GM19463 (cell line): ENCODE measurements around the gene METTL9.
"Not testable (repeated sequence)": the region's sequence is repeated elsewhere in the genome, so short reads cannot be mapped to it uniquely, and the experiment has no call there.

ENCODE experiments used
- ATAC-seq: cut with Tn5 transposase; IDR thresholded peaks from one replicate; pipeline ENCODE4 v1.9.1; 2021; ENCODE audit warnings: mild to moderate bottlenecking, moderate library complexity; ENCODE audit not compliant: unreplicated experiment

METTL9 gene

GRCh38 chr16:21573506-21573905, 25.9 kb upstream of the METTL9 start:
- not testable (repeated sequence) for ATAC-seq

- ATAC-seq, result no peak
Measured at GRCh38 chr16:21574372-21574771, 25.0 kb upstream of the METTL9 start.

GRCh38 chr16:21576323-21576722, 23.1 kb upstream of the METTL9 start:
- ATAC-seq, result not testable (repeated sequence)

DNA sequence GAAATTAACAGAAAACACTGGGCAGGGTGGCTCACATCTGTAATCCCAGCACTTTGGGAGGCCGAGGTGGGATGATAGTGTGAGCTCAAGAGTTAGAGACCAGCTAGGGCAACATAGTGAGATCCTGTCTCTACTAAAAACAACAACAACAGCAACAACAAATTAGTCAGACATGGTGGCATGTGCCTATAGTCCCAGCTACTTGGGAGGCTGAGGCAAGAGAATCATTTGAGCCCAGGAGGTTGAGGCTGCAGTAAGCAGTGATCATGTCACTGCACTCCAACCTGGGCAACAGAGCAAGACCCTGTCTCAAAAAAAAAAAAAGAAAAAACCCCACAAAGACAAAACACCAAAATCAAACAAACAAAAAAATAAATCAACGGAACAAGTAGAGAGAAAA, 21.9 kb upstream of the METTL9 start:
- ATAC-seq, result not testable (repeated sequence)

DNA sequence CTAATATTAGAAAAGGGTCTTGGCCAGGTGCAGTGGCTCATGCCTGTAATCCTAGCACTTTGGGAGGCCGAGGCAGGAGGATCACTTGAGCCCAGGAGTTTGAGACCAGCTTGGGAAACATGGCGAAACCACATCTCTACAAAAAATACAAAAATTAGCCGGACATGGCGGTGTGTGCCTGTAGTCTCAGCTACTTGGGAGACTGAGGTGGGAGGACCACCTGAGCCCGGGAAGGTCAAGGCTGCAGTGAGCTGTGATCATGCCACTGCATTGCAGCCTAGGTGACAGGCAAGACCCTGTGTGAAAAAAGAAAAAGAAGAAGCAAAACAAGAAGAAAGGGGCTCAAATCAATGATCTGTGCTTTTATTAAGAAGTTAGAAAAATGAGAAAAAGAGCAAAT, 21.1 kb upstream of the METTL9 start:
- ATAC-seq, result not testable (repeated sequence)

DNA sequence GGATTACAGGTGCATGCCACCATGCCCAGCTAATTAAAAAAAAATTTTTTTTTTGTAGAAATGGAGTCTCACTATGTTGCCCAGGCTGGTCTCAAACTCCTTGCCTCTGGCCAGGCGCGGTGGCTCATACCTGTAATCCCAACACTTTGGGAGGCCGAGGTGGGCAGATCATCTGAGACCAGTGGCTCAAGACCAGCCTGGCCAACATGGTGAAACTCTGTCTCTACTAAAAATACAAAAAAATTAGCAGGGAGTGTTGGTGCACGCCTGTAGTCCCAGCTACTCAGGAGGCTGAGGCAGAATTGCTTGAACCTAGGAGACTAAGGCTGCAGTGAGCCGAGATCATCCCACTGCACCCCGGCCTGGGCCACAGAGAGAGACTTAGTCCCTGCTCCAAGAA, 19.2 kb upstream of the METTL9 start:
- ATAC-seq, result not testable (repeated sequence)

GRCh38 chr16:21580807-21581206, 18.6 kb upstream of the METTL9 start:
- ATAC-seq, result no peak

GRCh38 chr16:21584817-21585216, 14.6 kb upstream of the METTL9 start:
- ATAC-seq, result no peak

GRCh38 chr16:21588593-21588992, 10.8 kb upstream of the METTL9 start:
- ATAC-seq, result not testable (repeated sequence)

DNA sequence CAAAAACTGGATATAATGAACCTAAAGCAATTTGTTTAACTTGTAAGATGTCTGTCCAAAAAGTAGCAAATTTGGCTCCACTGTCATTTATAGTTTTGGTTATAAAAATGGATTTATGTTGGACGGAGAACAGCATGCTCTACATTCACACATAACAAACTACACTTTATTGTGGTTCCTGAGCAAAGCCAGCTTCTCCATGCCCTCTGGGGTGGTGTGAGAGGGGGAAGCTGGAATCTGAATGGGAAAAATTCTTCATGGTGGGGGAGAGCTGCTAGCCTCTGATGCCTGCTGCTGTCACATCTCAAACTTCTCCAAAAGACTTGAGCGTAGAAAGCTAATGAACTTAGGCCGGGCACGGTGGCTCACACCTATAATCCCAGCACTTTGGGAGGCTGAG, 9.8 kb upstream of the METTL9 start:
- no peak for ATAC-seq

- ATAC-seq, result no peak
Measured at GRCh38 chr16:21590287-21590686, 9.1 kb upstream of the METTL9 start.

DNA sequence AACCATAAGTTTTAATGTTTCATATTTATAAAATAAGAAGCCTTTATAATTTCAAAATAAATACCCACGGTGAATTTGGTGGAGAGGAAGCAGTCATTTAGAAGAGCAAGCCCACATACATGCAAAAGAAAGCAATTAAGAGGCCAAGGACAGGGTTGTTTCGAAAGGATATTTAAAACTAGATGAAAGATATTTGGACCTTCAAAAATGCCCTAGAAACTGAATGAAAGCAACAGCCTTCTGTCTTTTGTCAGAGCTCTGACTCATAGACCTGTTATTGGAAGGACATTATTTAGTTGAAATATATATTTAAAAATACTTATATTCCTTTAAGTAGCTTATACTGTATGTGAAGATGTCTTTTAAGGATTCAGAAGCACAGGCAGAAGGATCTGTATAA, 8.6 kb upstream of the METTL9 start:
- ATAC-seq, result no peak

DNA sequence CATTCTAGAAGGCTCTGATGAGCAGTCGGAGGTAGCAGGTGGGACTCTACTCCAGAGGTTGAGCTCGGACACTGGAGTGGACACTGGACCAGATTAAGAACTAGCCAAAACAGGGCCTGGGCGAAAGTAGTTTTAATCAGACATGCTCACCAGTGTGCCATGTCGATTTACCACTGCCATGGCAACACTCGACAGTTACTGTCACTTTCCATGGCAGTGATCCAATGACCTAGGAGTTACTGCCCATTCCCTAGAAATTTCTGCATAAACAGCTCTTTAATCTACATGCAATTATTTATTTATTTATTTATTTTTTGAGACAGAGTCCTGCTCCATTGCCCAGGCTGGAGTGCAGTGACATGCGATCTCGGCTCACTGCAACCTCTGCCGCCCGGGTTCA, 7.2 kb upstream of the METTL9 start:
- no peak for ATAC-seq

DNA sequence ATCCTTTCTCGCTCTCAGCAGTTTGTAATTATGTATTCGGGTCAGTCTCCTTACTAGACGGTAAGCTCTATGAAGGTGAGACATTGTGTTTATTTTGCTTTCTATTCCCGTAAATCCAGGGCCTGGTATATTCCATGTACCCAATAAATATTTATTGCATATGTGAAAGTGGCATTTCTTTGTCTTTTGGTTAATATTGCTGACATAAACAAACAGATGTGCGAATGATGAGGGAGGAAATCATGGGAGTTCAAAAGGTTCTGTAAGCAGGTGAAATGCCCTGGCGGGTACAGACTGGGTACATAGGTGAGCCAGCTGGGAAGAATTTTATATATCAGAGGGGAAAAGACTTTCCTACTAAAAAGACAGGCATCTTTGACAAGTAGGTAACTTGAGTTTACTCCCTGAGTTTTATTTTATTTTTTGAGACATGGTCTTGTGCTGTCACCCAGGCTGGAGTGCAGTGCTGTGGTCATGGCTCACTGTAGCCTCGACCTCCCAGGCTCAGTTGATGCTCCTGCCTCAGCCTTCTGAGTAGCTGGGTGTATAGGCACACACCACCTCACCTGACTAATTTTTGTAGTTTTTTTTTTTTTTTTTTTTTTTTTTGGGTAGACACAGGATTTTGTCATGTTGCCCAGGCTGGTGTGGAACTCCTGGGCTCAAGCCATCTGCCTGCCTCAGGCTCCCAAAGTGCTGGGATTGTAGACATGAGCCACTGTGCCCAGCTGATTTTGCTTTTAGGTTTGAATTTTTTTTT, 5.7 kb upstream of the METTL9 start:
- no peak for ATAC-seq

DNA sequence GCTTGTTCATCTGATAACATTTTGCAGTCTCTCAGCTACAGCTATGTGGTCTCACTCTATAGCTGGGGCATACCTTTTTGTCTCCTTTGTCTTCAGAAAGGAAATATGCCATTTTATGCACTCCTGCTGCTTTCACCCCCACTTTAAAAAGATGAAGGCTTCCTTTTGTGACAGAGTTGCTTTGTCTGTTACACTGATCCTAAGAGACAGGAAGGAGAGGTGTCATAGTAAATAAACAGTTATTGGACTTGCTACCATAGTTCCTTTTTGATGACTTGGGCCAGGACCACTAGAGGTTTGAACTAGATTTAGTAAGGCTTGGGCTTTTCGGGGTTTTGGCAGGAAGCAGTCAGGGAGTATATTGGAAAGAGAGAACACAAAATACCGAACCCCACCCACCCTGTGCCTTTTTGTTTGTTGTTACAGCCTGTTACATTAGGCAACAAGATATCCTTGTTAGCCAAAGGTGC, 1.8 kb upstream of the METTL9 start:
- no peak for ATAC-seq

- no peak for ATAC-seq
Measured at GRCh38 chr16:21598206-21598605, 1.2 kb upstream of the METTL9 start.

DNA sequence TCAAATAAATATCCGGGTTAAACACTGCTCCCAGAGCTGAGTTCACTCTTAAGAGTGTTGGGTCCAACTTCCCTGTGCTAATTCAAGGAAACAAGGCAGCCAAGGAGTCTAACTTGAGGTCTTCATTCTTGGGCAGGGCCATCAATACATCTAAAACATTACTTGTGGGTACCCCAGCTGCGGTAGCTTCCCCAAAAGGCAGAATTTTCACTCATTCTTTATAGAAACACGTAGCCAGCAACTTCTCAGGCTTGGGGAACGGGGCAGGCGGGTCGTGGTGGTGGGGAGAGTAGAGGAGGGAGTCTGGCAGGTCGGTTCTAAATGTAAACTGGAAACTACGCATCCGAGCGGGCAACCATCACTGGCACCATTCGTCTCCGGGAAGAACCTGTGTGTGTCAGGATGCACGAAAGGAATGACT, 666 bp upstream of the METTL9 start:
- no peak for ATAC-seq

GRCh38 chr16:21600031-21600773, 825 bp downstream of the METTL9 start:
- ATAC-seq, result no peak

GRCh38 chr16:21602785-21603184, 3.4 kb downstream of the METTL9 start:
- no peak for ATAC-seq

DNA sequence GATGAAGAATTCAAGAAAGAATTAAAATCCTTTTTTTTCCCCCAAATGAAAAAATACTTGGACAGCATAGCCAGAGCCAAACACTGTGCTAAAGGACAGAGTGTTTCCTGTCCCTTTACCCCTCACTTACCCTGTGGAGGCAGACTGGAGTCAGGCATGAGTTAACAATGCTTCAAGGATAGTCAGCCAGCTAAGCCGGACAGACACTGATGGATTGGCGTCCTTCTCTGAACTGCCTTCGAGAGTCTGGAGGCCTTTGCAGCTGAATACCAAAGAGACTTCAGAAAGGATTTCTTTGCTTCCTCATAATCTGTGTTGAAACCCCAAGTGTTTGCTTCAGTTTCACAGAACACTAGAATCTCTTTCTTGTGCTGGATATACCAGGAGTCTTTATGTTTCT, 4.6 kb downstream of the METTL9 start:
- no peak for ATAC-seq

DNA sequence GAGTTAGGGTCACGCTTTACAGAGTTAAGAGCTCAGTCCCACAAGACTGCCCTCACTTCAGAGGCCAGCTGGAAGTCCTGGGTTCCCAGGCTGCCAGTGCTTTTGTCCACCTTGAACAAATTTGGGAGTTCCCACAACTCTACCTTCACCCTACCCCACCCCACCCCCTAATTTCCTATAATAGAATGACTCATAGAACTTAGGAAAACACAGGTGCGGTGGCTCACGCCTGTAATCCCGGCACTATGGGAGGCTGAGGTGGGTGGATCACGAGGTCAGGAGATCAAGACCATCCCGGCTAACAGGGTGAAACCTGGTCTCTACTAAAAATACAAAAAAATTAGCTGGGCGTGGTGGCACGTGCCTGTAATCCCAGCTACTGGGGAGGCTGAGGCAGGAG, 6.5 kb downstream of the METTL9 start:
- not testable (repeated sequence) for ATAC-seq

GRCh38 chr16:21608639-21609328, 9.4 kb downstream of the METTL9 start:
- no peak for ATAC-seq
